ENCODE results near the gene SKP2.
A peak's percentile ranks its signal among the peaks of the same experiment; 100 is the strongest.

SKP2 gene

DNA sequence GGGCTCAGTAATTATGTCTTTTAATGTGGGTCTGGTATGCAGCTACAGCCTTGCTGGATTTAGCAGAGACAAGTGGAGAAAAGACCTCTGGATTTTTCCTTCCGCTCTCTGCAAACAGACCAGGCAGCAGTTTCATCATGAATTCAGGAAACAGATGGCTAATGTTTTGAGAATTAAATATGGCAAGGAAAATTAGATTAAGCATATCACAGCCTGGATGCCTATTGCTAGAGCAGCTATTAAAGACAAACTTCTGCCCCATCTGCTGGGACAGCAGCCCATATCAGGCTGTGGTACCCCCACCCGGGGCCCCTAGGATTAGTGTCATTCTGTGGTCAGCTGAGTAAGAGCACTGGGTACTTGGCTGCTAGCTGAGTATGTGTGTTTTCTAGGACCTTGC lies 6.2 kb downstream of the SKP2 start:
- Histone ChIP-seq H3K27ac (no peak overlapping the region; the same call in 1 of the 2 replicates), H3K27me3 (ENCODE audit: insufficient read depth, low read depth) (no peaks in the 10 kb centered on the region), H3K4me3 (IDR thresholded peaks at IDR 0.05; ENCODE audit: insufficient read depth, low read depth, low read length) (no peak overlapping the region), H3K4me2 (peak overlapping the region; percentile 49), H2AFZ (ENCODE audit: low read depth) (no peak overlapping the region), H3K9ac (no peak overlapping the region), H3K4me1 (ENCODE audit: low read depth, poor library complexity, severe bottlenecking) (peaks cover 100% of the 10 kb centered on the region), H4K20me1 (ENCODE audit: insufficient read depth) (no peaks in the 10 kb centered on the region), H3K36me3 (ENCODE audit: insufficient read depth) (peaks cover 11% of the 10 kb centered on the region; the same call in 1 of the 2 replicates), H3K79me2 (ENCODE audit: insufficient read depth, low read depth) (peaks cover 91% of the 10 kb centered on the region; the same call in 1 of the 2 replicates)
- TF ChIP-seq, protein P1, sequence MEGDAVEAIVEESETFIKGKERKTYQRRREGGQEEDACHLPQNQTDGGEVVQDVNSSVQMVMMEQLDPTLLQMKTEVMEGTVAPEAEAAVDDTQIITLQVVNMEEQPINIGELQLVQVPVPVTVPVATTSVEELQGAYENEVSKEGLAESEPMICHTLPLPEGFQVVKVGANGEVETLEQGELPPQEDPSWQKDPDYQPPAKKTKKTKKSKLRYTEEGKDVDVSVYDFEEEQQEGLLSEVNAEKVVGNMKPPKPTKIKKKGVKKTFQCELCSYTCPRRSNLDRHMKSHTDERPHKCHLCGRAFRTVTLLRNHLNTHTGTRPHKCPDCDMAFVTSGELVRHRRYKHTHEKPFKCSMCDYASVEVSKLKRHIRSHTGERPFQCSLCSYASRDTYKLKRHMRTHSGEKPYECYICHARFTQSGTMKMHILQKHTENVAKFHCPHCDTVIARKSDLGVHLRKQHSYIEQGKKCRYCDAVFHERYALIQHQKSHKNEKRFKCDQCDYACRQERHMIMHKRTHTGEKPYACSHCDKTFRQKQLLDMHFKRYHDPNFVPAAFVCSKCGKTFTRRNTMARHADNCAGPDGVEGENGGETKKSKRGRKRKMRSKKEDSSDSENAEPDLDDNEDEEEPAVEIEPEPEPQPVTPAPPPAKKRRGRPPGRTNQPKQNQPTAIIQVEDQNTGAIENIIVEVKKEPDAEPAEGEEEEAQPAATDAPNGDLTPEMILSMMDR (conservative IDR thresholded peaks at IDR 0.05; ENCODE audit: low read depth, low read length), result no peak

DNA sequence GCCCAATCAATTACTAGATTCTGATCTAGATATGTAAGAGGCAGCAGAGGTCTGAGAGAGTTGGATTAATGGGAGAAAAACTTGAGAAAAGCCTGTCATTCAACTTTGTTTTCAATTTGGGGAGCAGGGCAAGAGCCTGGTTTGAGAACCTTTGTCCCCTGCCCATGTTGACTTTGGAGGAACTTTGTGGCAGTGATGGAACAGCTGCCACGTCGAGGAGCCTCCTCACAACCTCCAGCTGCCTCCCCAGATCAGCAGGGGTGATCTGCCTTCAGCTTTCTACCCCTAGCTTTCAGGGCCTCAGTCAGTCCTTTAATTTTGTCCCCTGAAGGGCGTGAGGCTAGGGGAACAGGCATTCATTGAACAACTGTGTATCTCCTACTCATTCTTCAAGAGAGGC lies 8.7 kb downstream of the SKP2 start:
- peaks cover 8% of the 10 kb centered on the region; the same call in 1 of the 2 replicates for H3K36me3 ChIP-seq (ENCODE audit: insufficient read depth)
- H3K27ac ChIP-seq, result no peak overlapping the region; the same call in 1 of the 2 replicates
- peaks cover 100% of the 10 kb centered on the region for H3K4me1 ChIP-seq (ENCODE audit: low read depth, poor library complexity, severe bottlenecking)
- H3K27me3 ChIP-seq (ENCODE audit: insufficient read depth, low read depth), result no peaks in the 10 kb centered on the region
- H3K9ac ChIP-seq, result no peak overlapping the region
- TF ChIP-seq, protein P1 (conservative IDR thresholded peaks at IDR 0.05; ENCODE audit: low read depth, low read length), result no peak
- peaks cover 76% of the 10 kb centered on the region; the same call in 1 of the 2 replicates for H3K79me2 ChIP-seq (ENCODE audit: insufficient read depth, low read depth)
- H3K4me3 ChIP-seq (IDR thresholded peaks at IDR 0.05; ENCODE audit: insufficient read depth, low read depth, low read length), result no peak overlapping the region
- no peak overlapping the region for H2AFZ ChIP-seq (ENCODE audit: low read depth)
- H4K20me1 ChIP-seq (ENCODE audit: insufficient read depth), result no peaks in the 10 kb centered on the region
- peak overlapping the region; percentile 5; the same call in 1 of the 2 replicates for H3K4me2 ChIP-seq

DNA sequence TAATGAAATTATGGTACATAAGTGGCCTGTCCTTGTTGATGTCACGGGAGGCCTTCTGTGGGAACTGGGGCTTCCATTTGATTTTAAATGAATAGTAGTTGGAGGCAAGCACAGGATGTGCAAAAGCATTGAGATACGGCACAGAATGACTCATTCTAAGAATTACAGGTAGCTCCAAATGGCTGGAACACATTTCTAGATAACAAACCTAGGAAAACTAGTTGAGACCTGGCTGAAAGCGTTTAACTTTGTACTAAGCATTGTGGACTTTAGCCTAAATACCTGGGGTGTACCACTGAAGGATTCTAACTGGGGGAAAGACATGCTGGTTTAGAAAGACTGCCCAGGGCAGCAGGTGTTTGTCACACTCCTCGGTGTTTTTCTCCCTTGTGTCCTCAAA lies 9.4 kb downstream of the SKP2 start:
- no peak overlapping the region for H3K4me3 ChIP-seq (IDR thresholded peaks at IDR 0.05; ENCODE audit: insufficient read depth, low read depth, low read length)
- H2AFZ ChIP-seq (ENCODE audit: low read depth), result no peak overlapping the region
- H3K9ac ChIP-seq, result no peak overlapping the region
- H4K20me1 ChIP-seq (ENCODE audit: insufficient read depth), result no peaks in the 10 kb centered on the region
- H3K4me2 ChIP-seq, result peak overlapping the region; percentile 5; the same call in 1 of the 2 replicates
- H3K79me2 ChIP-seq (ENCODE audit: insufficient read depth, low read depth), result peaks cover 76% of the 10 kb centered on the region; the same call in 1 of the 2 replicates
- TF ChIP-seq, protein P1 (conservative IDR thresholded peaks at IDR 0.05; ENCODE audit: low read depth, low read length), result no peak
- peaks cover 12% of the 10 kb centered on the region; the same call in 1 of the 2 replicates for H3K36me3 ChIP-seq (ENCODE audit: insufficient read depth)
- H3K4me1 ChIP-seq (ENCODE audit: low read depth, poor library complexity, severe bottlenecking), result peaks cover 100% of the 10 kb centered on the region
- no peaks in the 10 kb centered on the region for H3K27me3 ChIP-seq (ENCODE audit: insufficient read depth, low read depth)
- peak overlapping the region; percentile 5; the same call in 1 of the 2 replicates for H3K27ac ChIP-seq

DNA sequence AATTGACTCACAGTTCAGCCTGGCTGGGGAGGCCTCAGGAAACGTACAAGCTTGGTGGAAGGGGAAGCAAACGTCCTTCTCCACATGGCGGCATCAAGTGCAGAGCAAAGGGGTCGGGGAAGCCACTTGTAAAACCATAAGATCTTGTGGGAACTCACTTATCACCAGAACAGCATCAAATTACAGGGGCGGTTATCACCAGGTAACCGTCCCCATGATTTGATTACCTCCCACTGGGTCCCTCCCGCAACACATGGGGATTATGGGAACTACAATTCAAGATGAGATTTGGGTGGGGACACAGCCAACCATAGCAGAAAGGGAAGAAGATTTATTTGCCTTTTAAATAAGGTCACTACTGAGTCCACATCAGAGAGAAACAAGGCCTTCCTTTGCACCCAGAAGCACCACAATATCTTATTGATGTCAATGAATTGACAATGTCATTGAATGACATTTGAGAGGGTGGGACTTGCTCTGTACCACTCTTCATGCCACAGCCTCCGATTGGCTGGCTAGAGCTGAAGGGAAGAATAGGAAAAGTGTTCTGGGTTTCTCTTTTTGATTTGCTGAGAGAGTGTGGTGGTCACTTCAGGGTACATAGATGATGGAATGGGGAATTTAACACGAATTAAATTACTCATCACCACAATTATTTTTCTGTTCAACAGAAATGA lies 11.0 kb downstream of the SKP2 start:
- Histone ChIP-seq H3K36me3 (ENCODE audit: insufficient read depth) (peaks cover 20% of the 10 kb centered on the region; the same call in 1 of the 2 replicates), H2AFZ (ENCODE audit: low read depth) (no peak overlapping the region), H3K9ac (no peak overlapping the region), H3K4me1 (ENCODE audit: low read depth, poor library complexity, severe bottlenecking) (peaks cover 100% of the 10 kb centered on the region), H3K4me2 (peak overlapping the region; percentile 77; the same call in 1 of the 2 replicates), H3K79me2 (ENCODE audit: insufficient read depth, low read depth) (peaks cover 85% of the 10 kb centered on the region), H3K4me3 (IDR thresholded peaks at IDR 0.05; ENCODE audit: insufficient read depth, low read depth, low read length) (no peak overlapping the region), H4K20me1 (ENCODE audit: insufficient read depth) (no peaks in the 10 kb centered on the region), H3K27me3 (ENCODE audit: insufficient read depth, low read depth) (no peaks in the 10 kb centered on the region), H3K27ac (peak overlapping the region; percentile 64; the same call in 1 of the 2 replicates)
- TF ChIP-seq, protein P1 (conservative IDR thresholded peaks at IDR 0.05; ENCODE audit: low read depth, low read length), result no peak

Data from KMS-11 (cell line).